ENCODE data around the gene CNGB1.

DNA sequence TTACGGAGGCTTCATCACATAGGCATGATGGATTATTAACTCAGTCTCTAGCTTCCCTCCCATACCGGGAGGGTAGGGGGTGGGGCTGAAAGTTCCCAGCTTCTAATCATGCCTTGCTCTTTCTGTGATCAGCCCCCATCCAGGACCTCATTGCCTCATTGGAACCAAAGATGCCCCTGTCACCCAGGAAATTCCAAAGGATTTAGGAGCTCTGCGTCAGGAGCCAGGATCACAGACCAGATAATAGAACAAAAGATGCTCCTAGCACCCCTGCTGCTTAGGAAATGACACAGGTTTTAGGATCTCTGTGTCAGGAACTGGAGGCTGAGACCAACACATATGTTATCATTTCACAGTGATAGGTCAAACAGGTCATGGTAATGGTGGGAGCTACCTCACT is 40.0 kb upstream of the CNGB1 start:
- TF ChIP-seq NR2F6 (IDR thresholded peaks at IDR 0.05) (no peak), NR2F6 (CRISPR knock-in tag; IDR thresholded peaks at IDR 0.05) (no peak), POLR2A (IDR thresholded peaks at IDR 0.05; ENCODE audit: insufficient read depth in 1 of 2, low read depth in 2 of 2, low read length in 2 of 2) (no peak), ATF7 (IDR thresholded peaks at IDR 0.05) (no peak), ATF7 (CRISPR knock-in tag; IDR thresholded peaks at IDR 0.05) (no peak), GABPA (IDR thresholded peaks at IDR 0.05; ENCODE audit: low read depth, low read length) (no peak), GABPA (CRISPR knock-in tag; IDR thresholded peaks at IDR 0.05; ENCODE audit: low read depth) (no peak), CHD4 (IDR thresholded peaks at IDR 0.05; ENCODE audit: borderline replicate concordance, low read length) (no peak)
- TF ChIP-seq, protein P1, sequence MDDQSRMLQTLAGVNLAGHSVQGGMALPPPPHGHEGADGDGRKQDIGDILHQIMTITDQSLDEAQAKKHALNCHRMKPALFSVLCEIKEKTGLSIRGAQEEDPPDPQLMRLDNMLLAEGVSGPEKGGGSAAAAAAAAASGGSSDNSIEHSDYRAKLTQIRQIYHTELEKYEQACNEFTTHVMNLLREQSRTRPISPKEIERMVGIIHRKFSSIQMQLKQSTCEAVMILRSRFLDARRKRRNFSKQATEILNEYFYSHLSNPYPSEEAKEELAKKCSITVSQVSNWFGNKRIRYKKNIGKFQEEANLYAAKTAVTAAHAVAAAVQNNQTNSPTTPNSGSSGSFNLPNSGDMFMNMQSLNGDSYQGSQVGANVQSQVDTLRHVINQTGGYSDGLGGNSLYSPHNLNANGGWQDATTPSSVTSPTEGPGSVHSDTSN (CRISPR knock-in tag; IDR thresholded peaks at IDR 0.05; ENCODE audit: borderline replicate concordance): no peak
- TF ChIP-seq, protein P2, sequence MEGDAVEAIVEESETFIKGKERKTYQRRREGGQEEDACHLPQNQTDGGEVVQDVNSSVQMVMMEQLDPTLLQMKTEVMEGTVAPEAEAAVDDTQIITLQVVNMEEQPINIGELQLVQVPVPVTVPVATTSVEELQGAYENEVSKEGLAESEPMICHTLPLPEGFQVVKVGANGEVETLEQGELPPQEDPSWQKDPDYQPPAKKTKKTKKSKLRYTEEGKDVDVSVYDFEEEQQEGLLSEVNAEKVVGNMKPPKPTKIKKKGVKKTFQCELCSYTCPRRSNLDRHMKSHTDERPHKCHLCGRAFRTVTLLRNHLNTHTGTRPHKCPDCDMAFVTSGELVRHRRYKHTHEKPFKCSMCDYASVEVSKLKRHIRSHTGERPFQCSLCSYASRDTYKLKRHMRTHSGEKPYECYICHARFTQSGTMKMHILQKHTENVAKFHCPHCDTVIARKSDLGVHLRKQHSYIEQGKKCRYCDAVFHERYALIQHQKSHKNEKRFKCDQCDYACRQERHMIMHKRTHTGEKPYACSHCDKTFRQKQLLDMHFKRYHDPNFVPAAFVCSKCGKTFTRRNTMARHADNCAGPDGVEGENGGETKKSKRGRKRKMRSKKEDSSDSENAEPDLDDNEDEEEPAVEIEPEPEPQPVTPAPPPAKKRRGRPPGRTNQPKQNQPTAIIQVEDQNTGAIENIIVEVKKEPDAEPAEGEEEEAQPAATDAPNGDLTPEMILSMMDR (CRISPR knock-in tag; IDR thresholded peaks at IDR 0.05): no peak

All from HepG2 (cell line).